ENCODE measurements around the gene TBC1D17. TPM values are rescaled to one million over a fixed set of nuclear protein-coding genes. Genes with fewer than 3 reads are reported as not detected.

TBC1D17 gene
- total RNA-seq, 4 donors from 2014 or later: 25.1 to 41.9 (median 37.3) TPM

GRCh38 chr19:49864890-49865289 lies 12.6 kb upstream of the TBC1D17 start:
- 88 to 91% methylated on average over 5 to 8 of the region's 13 CpGs for WGBS, 2 donors (ENCODE audit: low coverage in 1 of 2)
- Histone ChIP-seq H3K9me3 (no peaks in the 10 kb centered on the region), H3K27ac (peak overlapping the region in 3 of 4 donors; percentile 65 to 92 (median 90)), H3K4me3 (no peak overlapping the region), H3K4me1 (peaks cover 0 to 66% (median 27%) of the 10 kb centered on the region in 3 donors), H3K36me3 (peaks cover 0 to 47% of the 10 kb centered on the region in 2 donors), H3K27me3 (no peaks in the 10 kb centered on the region)
- TF ChIP-seq EP300 (IDR thresholded peaks at IDR 0.05): no peak
- TF ChIP-seq POLR2A (IDR thresholded peaks at IDR 0.05): no peak
- TF ChIP-seq CTCF (IDR thresholded peaks at IDR 0.05): no peak
- no peak for TF ChIP-seq POLR2AphosphoS5 (IDR thresholded peaks at IDR 0.05)
- ATAC-seq: no peak

DNA sequence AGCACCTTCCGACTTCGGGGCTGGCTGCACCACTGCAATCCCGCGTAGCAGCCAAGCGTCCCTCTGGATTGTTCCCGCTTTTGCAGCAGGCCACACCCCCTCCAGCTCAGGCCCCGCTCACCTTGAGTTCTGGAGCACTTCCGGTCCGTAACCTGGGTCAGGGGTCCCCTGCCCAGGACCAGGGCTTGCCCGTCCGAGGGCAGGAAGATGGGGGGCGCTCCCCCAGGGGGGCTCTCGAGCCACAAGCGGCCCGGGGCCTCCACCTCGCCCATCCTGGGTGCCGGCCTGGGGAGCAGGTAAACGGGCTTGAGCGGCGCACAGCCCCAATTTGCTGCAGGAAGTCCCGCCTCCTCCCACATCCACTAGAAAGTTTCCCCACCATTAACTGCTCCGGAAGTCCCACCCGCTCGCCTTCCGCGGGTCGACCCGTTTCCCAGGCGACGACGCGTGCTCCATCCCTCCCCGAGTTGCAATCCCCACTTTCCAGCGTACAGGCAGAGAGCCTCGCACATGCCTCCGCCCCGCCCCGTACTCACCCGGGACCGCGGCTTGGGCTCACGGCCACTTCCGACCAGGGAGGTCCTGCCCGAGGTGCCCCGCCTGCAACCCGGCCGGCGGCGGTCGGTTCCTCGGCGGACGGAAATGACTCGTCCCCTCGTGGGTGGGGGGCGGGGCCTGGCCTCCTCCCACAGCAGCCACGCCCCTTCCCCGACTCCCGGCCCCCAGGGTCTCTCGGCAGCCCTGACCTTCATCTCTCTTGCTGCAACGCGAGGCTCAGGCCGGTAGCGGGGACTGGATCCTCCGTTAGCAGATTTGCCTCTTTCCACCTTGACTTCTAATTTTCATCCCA lies 10.3 kb upstream of the TBC1D17 start, which contains the start of gene PNKP:
PNKP (minus strand) TSS at position 644 of the 850 bp plus-strand sequence; CDS start at position 272, 372 bp downstream.
- Histone ChIP-seq H3K4me3 (peak within 1 kb of the TSS; percentile 69 to 80), H3K4me1 (peaks cover 0 to 66% (median 35%) of the 10 kb centered on the region in 3 donors), H3K9me3 (no peaks in the 10 kb centered on the region), H3K36me3 (peaks cover 0 to 41% of the 10 kb centered on the region in 2 donors), H3K27me3 (no peaks in the 10 kb centered on the region), H3K27ac (peak within 1 kb of the TSS; percentile 51 to 98 (median 91))
- TF ChIP-seq POLR2AphosphoS5 (IDR thresholded peaks at IDR 0.05) (peak; percentile 78), EP300 (IDR thresholded peaks at IDR 0.05) (no peak), CTCF (IDR thresholded peaks at IDR 0.05) (peak in 1 of 4 experiments; percentile 20), POLR2A (IDR thresholded peaks at IDR 0.05) (peak; percentile 35 to 56)
- ATAC-seq: peak; percentile 62
- 0% methylated on average over 5 of the region's 65 CpGs; no CpG with 5 or more reads in 1 of the 2 donors for WGBS, 2 donors (ENCODE audit: low coverage in 1 of 2)

DNA sequence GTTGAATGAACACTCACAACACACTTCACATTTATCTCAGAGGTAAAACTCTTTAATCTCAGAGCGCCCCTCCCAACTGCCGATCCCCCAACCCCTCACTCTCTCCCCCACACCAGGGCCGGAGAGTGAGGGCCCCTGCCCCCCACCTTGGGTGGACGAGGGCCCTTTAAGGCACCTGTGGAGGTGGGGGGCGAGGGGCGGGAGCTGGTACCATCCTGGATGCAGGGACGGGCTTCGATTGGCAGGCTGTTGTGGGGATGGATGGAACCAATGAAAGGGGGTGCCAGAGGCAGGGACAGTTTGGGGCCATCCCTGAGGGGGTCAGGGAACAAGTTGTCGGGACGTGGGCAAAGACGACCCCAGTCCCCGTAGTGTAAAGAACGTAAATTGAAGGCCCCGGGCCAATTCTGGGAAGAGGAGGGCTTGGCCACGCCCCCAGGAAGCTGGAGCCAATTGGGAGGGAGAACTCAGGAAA lies 8.5 kb upstream of the TBC1D17 start:
- Histone ChIP-seq H3K27ac (peak overlapping the region; percentile 56 to 98 (median 91)), H3K4me3 (peak overlapping the region; percentile 0 to 59), H3K9me3 (no peaks in the 10 kb centered on the region), H3K27me3 (no peaks in the 10 kb centered on the region), H3K4me1 (peaks cover 0 to 83% (median 35%) of the 10 kb centered on the region in 3 donors), H3K36me3 (peaks cover 0 to 41% of the 10 kb centered on the region in 2 donors)
- ATAC-seq: peak; percentile 6
- TF ChIP-seq POLR2AphosphoS5 (IDR thresholded peaks at IDR 0.05): peak; percentile 37
- TF ChIP-seq EP300 (IDR thresholded peaks at IDR 0.05): no peak
- WGBS, 2 donors (ENCODE audit: low coverage in 1 of 2): 0% methylated on average over 7 to 10 of the region's 15 CpGs

DNA sequence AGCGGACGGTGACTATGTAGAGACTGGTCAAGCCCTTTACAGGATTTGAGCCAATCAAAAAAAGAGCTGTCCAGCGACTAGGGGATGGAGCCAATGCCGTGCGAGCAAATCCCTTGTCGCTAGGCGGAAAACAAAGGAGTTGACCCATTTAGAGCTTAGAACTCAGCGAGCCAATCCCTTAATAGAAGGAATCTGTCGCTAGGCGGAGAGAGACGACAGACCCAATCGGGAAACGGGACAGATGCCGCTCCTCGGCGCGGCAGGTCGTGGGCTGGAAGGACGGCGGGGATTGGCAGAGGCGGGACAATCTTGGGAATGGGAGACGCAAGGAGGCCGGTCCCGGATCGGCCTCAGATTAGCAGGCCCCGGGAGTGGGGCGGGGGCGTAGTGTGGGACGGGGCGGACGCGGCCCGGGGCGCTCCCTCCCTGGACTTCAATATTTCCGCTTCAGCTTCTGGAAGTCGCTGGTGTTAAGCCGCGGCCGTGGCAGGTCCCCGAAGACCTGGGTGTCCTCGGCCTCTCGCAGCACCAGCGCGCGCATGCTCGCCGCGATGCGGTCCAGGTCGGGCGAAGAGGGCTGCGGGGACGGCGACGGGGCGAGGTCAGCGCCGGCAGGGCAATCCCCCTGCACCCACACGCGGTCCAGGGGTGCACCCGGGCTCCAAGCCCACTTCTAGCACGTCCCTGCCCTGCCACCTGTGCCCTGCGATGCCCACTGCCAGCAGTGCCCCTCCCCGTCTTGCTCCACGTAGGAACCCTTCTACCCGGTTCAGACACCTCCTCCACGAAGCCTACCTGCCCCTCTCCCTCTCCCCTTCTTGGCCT lies 7.8 kb upstream of the TBC1D17 start:
- Histone ChIP-seq H3K4me3 (peak overlapping the region; percentile 48 to 59), H3K4me1 (peaks cover 0 to 83% (median 35%) of the 10 kb centered on the region in 3 donors), H3K9me3 (no peaks in the 10 kb centered on the region), H3K27ac (peak overlapping the region; percentile 55 to 98 (median 91)), H3K36me3 (peaks cover 0 to 42% of the 10 kb centered on the region in 2 donors), H3K27me3 (no peaks in the 10 kb centered on the region)
- 0 to 1% methylated on average over 8 to 11 of the region's 67 CpGs for WGBS, 2 donors (ENCODE audit: low coverage in 1 of 2)
- TF ChIP-seq POLR2A (IDR thresholded peaks at IDR 0.05) (peak; percentile 40 to 59), EP300 (IDR thresholded peaks at IDR 0.05) (no peak), CTCF (IDR thresholded peaks at IDR 0.05) (peak in 1 of 4 experiments; percentile 14), POLR2AphosphoS5 (IDR thresholded peaks at IDR 0.05) (peak; percentile 67)
- ATAC-seq: peak; percentile 90
